PC-3 (cell line): ENCODE results near the gene TTC31.

Source experiments
- CTCF ChIP-seq: fragments of 300-600 bp; sonication (generic); conservative IDR thresholded peaks from 2 replicates; pipeline ENCODE4 v1.5.1; 2017; ENCODE audit warnings: antibody characterized with exemption, low read depth, mild to moderate bottlenecking, low read length
- EZH2 ChIP-seq: fragments of 300-600 bp; sonication (generic); IDR thresholded peaks from one replicate; pipeline ENCODE4 v1.6.1; 2017; ENCODE audit warnings: antibody characterized with exemption, mild to moderate bottlenecking, low read length; ENCODE audit not compliant: unreplicated experiment

GRCh38 chr2:74515271-74515980, 32.5 kb downstream of the TTC31 start:
- TF ChIP-seq CTCF (no peak), EZH2 (no peak)
